Stimulated activated CD4-positive, alpha-beta T cell treated with anti-CD3 and anti-CD28 coated beads, Interleukin-15, amount 100 ng/mL, for 1 hour (primary cell): Measurements from ENCODE around the gene PTPRN2.

ENCODE experiments used
- DNase-seq, 2 donors: peaks; one replicate each; pipeline ENCODE4 v3.0.0-alpha.2; 2020; ENCODE audit warnings: low read depth in 1 of 2, low spot score in 1 of 2

The PTPRN2 gene

GRCh38 chr7:157832866-157833607 lies 754.6 kb downstream of the PTPRN2 start:
- DNase-seq = no peak

- no peak for DNase-seq
Measured at GRCh38 chr7:157832421-157832820, 755.2 kb downstream of the PTPRN2 start.

- DNase-seq = no peak
Measured at GRCh38 chr7:157832006-157832405, 755.6 kb downstream of the PTPRN2 start.

GRCh38 chr7:157831143-157831905 lies 756.3 kb downstream of the PTPRN2 start:
- no peak for DNase-seq

GRCh38 chr7:157830331-157830730 lies 757.3 kb downstream of the PTPRN2 start:
- no peak for DNase-seq

- no peak for DNase-seq
Measured at GRCh38 chr7:157829491-157829890, 758.1 kb downstream of the PTPRN2 start.

- no peak for DNase-seq
Measured at GRCh38 chr7:157828881-157829280, 758.7 kb downstream of the PTPRN2 start.

GRCh38 chr7:157828190-157828589 lies 759.4 kb downstream of the PTPRN2 start:
- DNase-seq = no peak

GRCh38 chr7:157827863-157828160 lies 759.8 kb downstream of the PTPRN2 start:
- DNase-seq = no peak

GRCh38 chr7:157827045-157827862 lies 760.4 kb downstream of the PTPRN2 start:
- no peak for DNase-seq

GRCh38 chr7:157826566-157826965 lies 761.1 kb downstream of the PTPRN2 start:
- no peak for DNase-seq

- no peak for DNase-seq
Measured at GRCh38 chr7:157825325-157825724, 762.3 kb downstream of the PTPRN2 start.

GRCh38 chr7:157824819-157825121 lies 762.9 kb downstream of the PTPRN2 start:
- DNase-seq = no peak

- DNase-seq = no peak
Measured at GRCh38 chr7:157824011-157824818, 763.4 kb downstream of the PTPRN2 start.

GRCh38 chr7:157822688-157823031 lies 765.0 kb downstream of the PTPRN2 start:
- no peak for DNase-seq

- no peak for DNase-seq
Measured at GRCh38 chr7:157821959-157822687, 765.5 kb downstream of the PTPRN2 start.

- no peak for DNase-seq
Measured at GRCh38 chr7:157820796-157821195, 766.8 kb downstream of the PTPRN2 start.

- DNase-seq = no peak
Measured at GRCh38 chr7:157819455-157819807, 768.2 kb downstream of the PTPRN2 start.

GRCh38 chr7:157818701-157819454 lies 768.7 kb downstream of the PTPRN2 start:
- DNase-seq = no peak
